HCT116 (cell line): ENCODE data around the gene SLC2A14. TPM values are rescaled to one million over a fixed set of nuclear protein-coding genes. Genes with fewer than 3 reads are reported as not detected.

ENCODE experiments used
- ATAC-seq: fragments of 200-7000 bp; cut with Tn5 transposase; 2 replicates; pipeline ENCODE4 v1.9.1; 2020; ENCODE audit warnings: mild to moderate bottlenecking, moderate library complexity
- BruUV-seq: library from RNA; stranded (reverse); fragments of 400-500 nt; replicated peaks from 2 replicates; lab custom pipeline; 2021; lab: Mats Ljungman, UMichigan
- CTCF ChIA-PET: fragments of 300-600 bp; sonication (Branson Sonifier 250); formaldehyde crosslinking; loops from one replicate; lab custom pipeline; 2021; ENCODE audit warnings: antibody characterized with exemption; lab: Charles Lee
- POLR2A ChIA-PET: fragments of 300-600, 350-600 bp; sonication (Branson Sonifier 250); formaldehyde crosslinking; loops from one replicate; lab custom pipeline; 2021; ENCODE audit warnings: antibody characterized with exemption; lab: Charles Lee
- RAD21 ChIA-PET, 2 experiments: fragments of 300-600 bp; sonication (Branson Sonifier 250); formaldehyde crosslinking; loops; one replicate each; lab custom pipeline; 2023; ENCODE audit warnings: low total read pairs in 2 of 2; ENCODE audit not compliant: uncharacterized antibody in 2 of 2, unreplicated experiment in 2 of 2, low non-redundant PET in 1 of 2; lab: Charles Lee
- DNase-seq: peaks from one replicate; pipeline ENCODE4 v3.0.0-alpha.2; 2010; ENCODE audit warnings: low read depth, low spot score
- H2AFZ ChIP-seq: fragments of 200-600 bp; shearing (Covaris generic), sonication (generic); 2 replicates; pipeline ENCODE4 v1.6.1; 2017; ENCODE audit warnings: low read depth, mixed run types, mixed read lengths, antibody characterized with exemption, low read length; ENCODE audit not compliant: poor library complexity, severe bottlenecking
- H3K27ac ChIP-seq: 2 replicates; pipeline ENCODE4 v1.5.1; 2012; ENCODE audit warnings: low read depth, low read length
- H3K27me3 ChIP-seq: fragments of 200-600 bp; sonication (generic); 2 replicates; pipeline ENCODE4 v1.6.1; 2016; ENCODE audit warnings: mixed run types, low read length, mixed read lengths; ENCODE audit not compliant: insufficient read depth
- H3K36me3 ChIP-seq, 2 experiments: fragments of 200-500 bp in 1 of 2; fragments of 200-600 bp in 1 of 2; sonication (Bioruptor generic) in 1 of 2; sonication (generic) in 1 of 2; 2 replicates each; pipeline versions ENCODE4 v1.5.1 to v1.6.1; 2014 to 2016; ENCODE audit warnings: low read length in 2 of 2, inconsistent platforms in 1 of 2, mixed read lengths in 1 of 2, mixed run types in 1 of 2; ENCODE audit not compliant: insufficient read depth in 2 of 2, control insufficient read depth in 1 of 2
- H3K4me1 ChIP-seq, 2 experiments: fragments of 200-600 bp in 1 of 2; sonication (generic) in 1 of 2; 2 replicates each; pipeline versions ENCODE4 v1.5.1 to v1.6.1; 2012 to 2017; ENCODE audit warnings: low read length in 2 of 2, inconsistent platforms in 1 of 2, mild to moderate bottlenecking in 1 of 2, mixed read lengths in 1 of 2, mixed run types in 1 of 2, moderate library complexity in 1 of 2; ENCODE audit not compliant: insufficient read depth in 2 of 2, control insufficient read depth in 1 of 2
- H3K4me2 ChIP-seq: fragments of 200-600 bp; sonication (generic); 2 replicates; pipeline ENCODE4 v1.6.1; 2017; ENCODE audit warnings: mixed run types, low read length, mixed read lengths
- H3K4me3 ChIP-seq, 2 experiments: fragments of 200-600 bp in 1 of 2; sonication (generic) in 1 of 2; replicated peaks in 1 of 2; 2 replicates each; pipeline ENCODE4 v1.5.1; 2011 to 2016; ENCODE audit warnings: low read length in 2 of 2, control low read depth in 1 of 2, low read depth in 1 of 2, mild to moderate bottlenecking in 1 of 2, mixed read lengths in 1 of 2, mixed run types in 1 of 2
- H3K79me2 ChIP-seq: fragments of 200-600 bp; sonication (generic); 2 replicates; pipeline ENCODE4 v1.6.1; 2017; ENCODE audit warnings: mild to moderate bottlenecking, mixed run types, low read length, moderate library complexity, mixed read lengths; ENCODE audit not compliant: insufficient read depth
- H3K9ac ChIP-seq: fragments of 200-600 bp; sonication (generic); 2 replicates; pipeline ENCODE4 v1.6.1; 2016; ENCODE audit warnings: low read length, mixed read lengths
- H3K9me2 ChIP-seq: fragments of 200-600 bp; sonication (generic), shearing (Covaris generic); 2 replicates; pipeline ENCODE4 v1.6.1; 2017; ENCODE audit warnings: mixed run types, mild to moderate bottlenecking, moderate library complexity; ENCODE audit not compliant: insufficient read depth
- H3K9me3 ChIP-seq, 2 experiments: fragments of 200-500 bp in 1 of 2; fragments of 200-600 bp in 1 of 2; sonication (Bioruptor generic) in 1 of 2; sonication (generic) in 1 of 2; 2 replicates each; pipeline ENCODE4 v1.6.1; 2014 to 2017; ENCODE audit warnings: low read length in 2 of 2, mixed read lengths in 2 of 2, inconsistent platforms in 1 of 2, low read depth in 1 of 2, mild to moderate bottlenecking in 1 of 2, mixed run types in 1 of 2, moderate library complexity in 1 of 2; ENCODE audit not compliant: control insufficient read depth in 1 of 2, insufficient read depth in 1 of 2
- H4K20me1 ChIP-seq: fragments of 200-600 bp; sonication (generic), shearing (Covaris generic); 2 replicates; pipeline ENCODE4 v1.6.1; 2017; ENCODE audit warnings: mixed run types, mild to moderate bottlenecking, moderate library complexity; ENCODE audit not compliant: insufficient read depth
- ATF3 ChIP-seq: IDR thresholded peaks from 2 replicates; pipeline ENCODE4 v1.6.1; 2012
- CEBPB ChIP-seq: IDR thresholded peaks from 2 replicates; pipeline ENCODE4 v1.6.1; 2012; ENCODE audit warnings: low read depth
- CTCF ChIP-seq, 3 experiments: fragments of 200-600 bp in 1 of 3; sonication (generic) in 1 of 3; IDR thresholded peaks in 2 of 3; conservative IDR thresholded peaks in 1 of 3; 2 replicates each; pipeline ENCODE4 v1.5.1; 2012 to 2017; ENCODE audit warnings: low read depth in 2 of 3, low read length in 2 of 3, antibody characterized with exemption in 1 of 3, borderline replicate concordance in 1 of 3, control low read depth in 1 of 3, mild to moderate bottlenecking in 1 of 3, mixed read lengths in 1 of 3, mixed run types in 1 of 3, moderate library complexity in 1 of 3; ENCODE audit not compliant: insufficient read depth in 1 of 3
- EGR1 ChIP-seq: IDR thresholded peaks from 2 replicates; pipeline ENCODE4 v1.6.1; 2012; ENCODE audit warnings: low read depth
- ELF1 ChIP-seq: IDR thresholded peaks from 2 replicates; pipeline ENCODE4 v1.6.1; 2012; ENCODE audit warnings: low read depth, borderline replicate concordance
- EZH2 ChIP-seq: fragments of 200-600 bp; sonication (generic); IDR thresholded peaks from 2 replicates; pipeline ENCODE4 v1.6.1; 2017; ENCODE audit warnings: antibody characterized with exemption, mixed run types
- EZH2phosphoT487 ChIP-seq: fragments of 200-600 bp; IDR thresholded peaks from 2 replicates; pipeline ENCODE4 v1.6.1; 2018; ENCODE audit warnings: antibody characterized with exemption, borderline replicate concordance
- FOSL1 ChIP-seq: IDR thresholded peaks from 2 replicates; pipeline ENCODE4 v1.6.1; 2012; ENCODE audit warnings: low read depth
- POLR2A ChIP-seq: IDR thresholded peaks from 2 replicates; pipeline ENCODE4 v1.7.0; 2011; ENCODE audit warnings: borderline replicate concordance; ENCODE audit not compliant: insufficient read depth, insufficient read length; ENCODE audit errors: extremely low read depth
- POLR2AphosphoS5 ChIP-seq: IDR thresholded peaks from 2 replicates; pipeline ENCODE4 v1.6.1; 2011; ENCODE audit warnings: mild to moderate bottlenecking, low read depth, low read length, moderate library complexity
- RAD21 ChIP-seq: IDR thresholded peaks from 2 replicates; pipeline ENCODE4 v1.6.1; 2012; ENCODE audit warnings: low read depth, mild to moderate bottlenecking
- REST ChIP-seq: IDR thresholded peaks from 2 replicates; pipeline ENCODE4 v1.6.1; 2012; ENCODE audit warnings: low read depth
- SP1 ChIP-seq: IDR thresholded peaks from 2 replicates; pipeline ENCODE4 v1.6.1; 2012; ENCODE audit warnings: low read depth
- TCF7L2 ChIP-seq: IDR thresholded peaks from 2 replicates; pipeline ENCODE4 v1.7.0; 2011; ENCODE audit warnings: borderline replicate concordance, inconsistent platforms; ENCODE audit not compliant: insufficient read depth, insufficient read length; ENCODE audit errors: extremely low read depth
- YY1 ChIP-seq: IDR thresholded peaks from 2 replicates; pipeline ENCODE4 v1.6.1; 2011; ENCODE audit warnings: low read length, low read depth, moderate library complexity, mild to moderate bottlenecking; ENCODE audit not compliant: insufficient replicate concordance; ENCODE audit errors: extremely low read depth
- ZBTB33 ChIP-seq: IDR thresholded peaks from 2 replicates; pipeline ENCODE4 v1.6.1; 2011; ENCODE audit warnings: mild to moderate bottlenecking, low read length, moderate library complexity; ENCODE audit not compliant: insufficient replicate concordance; ENCODE audit errors: extremely low read depth
- ZFX ChIP-seq: fragments of 450-650 bp; IDR thresholded peaks from 2 replicates; pipeline ENCODE4 v1.6.1; 2017
- ZNF274 ChIP-seq: fragments of 200-500 bp; sonication (Bioruptor generic); IDR thresholded peaks from 2 replicates; pipeline ENCODE4 v1.6.1; 2014; ENCODE audit warnings: mild to moderate bottlenecking, low read depth, low read length, inconsistent platforms
- intact Hi-C: fragments of 100-400 bp; cut with micrococcal nuclease; formaldehyde crosslinking; loops from 2 replicates; pipeline ENCODE4 v1.10.0; 2022
- total RNA-seq: library from RNA; stranded (reverse); gene quantifications from one replicate; pipeline ENCODE4 v1.2.1, GENCODE V29; 2021; ENCODE audit not compliant: unreplicated experiment

SLC2A14 gene
- total RNA-seq, 1 experiment from 2014 or later, result not detected

- Histone ChIP-seq H3K4me2 (no peak overlapping the region), H3K27me3 (no peaks in the 10 kb centered on the region), H3K79me2 (no peaks in the 10 kb centered on the region), H3K9me2 (no peaks in the 10 kb centered on the region), H4K20me1 (no peaks in the 10 kb centered on the region), H3K27ac (no peak overlapping the region), H3K9ac (no peak overlapping the region), H3K4me1 (no peaks in the 10 kb centered on the region), H3K36me3 (no peaks in the 10 kb centered on the region), H3K9me3 (no peaks in the 10 kb centered on the region), H2AFZ (no peak overlapping the region), H3K4me3 (no peak overlapping the region)
- ChIA-PET CTCF (no interaction called here), POLR2A (no interaction called here), RAD21 (no interaction called here)
- intact Hi-C loops, result no loop called here
- DNase-seq (no peak), ATAC-seq (no peak)
- TF ChIP-seq ZFX, result no peak
- TF ChIP-seq CTCF (IDR thresholded peaks at IDR 0.05 in 2 of 3, conservative IDR thresholded peaks at IDR 0.05 in 1 of 3; ENCODE audit: borderline replicate concordance in 1 of 3, insufficient read depth in 1 of 3, low read depth in 2 of 3, low read length in 2 of 3), result no peak
- no peak for TF ChIP-seq ZNF274
- no peak for TF ChIP-seq POLR2AphosphoS5
- TF ChIP-seq TCF7L2, result no peak
- TF ChIP-seq ZBTB33, result no peak
- no peak for TF ChIP-seq CEBPB
- TF ChIP-seq ELF1, result no peak
- TF ChIP-seq EZH2, result no peak
- TF ChIP-seq FOSL1, result no peak
- TF ChIP-seq YY1, result no peak
- no peak for TF ChIP-seq RAD21
- no peak for TF ChIP-seq EGR1
- TF ChIP-seq POLR2A, result no peak
- no peak for TF ChIP-seq ATF3
- no peak for TF ChIP-seq SP1
- TF ChIP-seq EZH2phosphoT487, result no peak
- no peak for TF ChIP-seq REST
- no TSS peak for BruUV-seq
Observed at GRCh38 chr12:7844116-7844515, 28.6 kb downstream of the SLC2A14 start.
